ENCODE measurements around the gene TBATA.

TBATA gene, protein sequence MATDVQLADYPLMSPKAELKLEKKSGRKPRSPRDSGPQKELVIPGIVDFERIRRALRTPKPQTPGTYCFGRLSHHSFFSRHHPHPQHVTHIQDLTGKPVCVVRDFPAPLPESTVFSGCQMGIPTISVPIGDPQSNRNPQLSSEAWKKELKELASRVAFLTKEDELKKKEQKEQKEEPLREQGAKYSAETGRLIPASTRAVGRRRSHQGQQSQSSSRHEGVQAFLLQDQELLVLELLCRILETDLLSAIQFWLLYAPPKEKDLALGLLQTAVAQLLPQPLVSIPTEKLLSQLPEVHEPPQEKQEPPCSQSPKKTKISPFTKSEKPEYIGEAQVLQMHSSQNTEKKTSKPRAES

DNA sequence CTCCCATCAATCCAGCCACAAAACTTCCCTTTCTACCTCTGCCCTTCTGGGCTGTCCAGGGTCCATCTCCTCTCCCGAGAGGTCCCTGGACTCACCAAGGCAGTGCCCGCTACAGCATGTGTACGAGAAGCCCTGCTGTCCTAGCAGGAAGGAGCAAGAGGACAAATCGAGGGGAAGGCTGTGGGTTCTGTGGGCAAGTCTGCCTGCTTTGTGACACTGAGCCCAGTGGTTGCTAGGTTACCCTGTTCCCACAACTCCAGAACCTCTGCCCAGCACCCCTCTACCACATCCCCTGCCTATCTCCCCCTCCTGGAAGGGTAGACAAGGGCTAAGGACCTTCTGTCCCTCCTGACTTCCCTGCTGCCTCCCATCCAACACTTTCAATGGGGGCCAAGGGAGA is at the start of gene TBATA:
TBATA (minus strand) TSS at position 188 of the 400 bp plus-strand sequence. CDS start 1,998 bp downstream, outside the sequence.
- DNase-seq: no peak

DNA sequence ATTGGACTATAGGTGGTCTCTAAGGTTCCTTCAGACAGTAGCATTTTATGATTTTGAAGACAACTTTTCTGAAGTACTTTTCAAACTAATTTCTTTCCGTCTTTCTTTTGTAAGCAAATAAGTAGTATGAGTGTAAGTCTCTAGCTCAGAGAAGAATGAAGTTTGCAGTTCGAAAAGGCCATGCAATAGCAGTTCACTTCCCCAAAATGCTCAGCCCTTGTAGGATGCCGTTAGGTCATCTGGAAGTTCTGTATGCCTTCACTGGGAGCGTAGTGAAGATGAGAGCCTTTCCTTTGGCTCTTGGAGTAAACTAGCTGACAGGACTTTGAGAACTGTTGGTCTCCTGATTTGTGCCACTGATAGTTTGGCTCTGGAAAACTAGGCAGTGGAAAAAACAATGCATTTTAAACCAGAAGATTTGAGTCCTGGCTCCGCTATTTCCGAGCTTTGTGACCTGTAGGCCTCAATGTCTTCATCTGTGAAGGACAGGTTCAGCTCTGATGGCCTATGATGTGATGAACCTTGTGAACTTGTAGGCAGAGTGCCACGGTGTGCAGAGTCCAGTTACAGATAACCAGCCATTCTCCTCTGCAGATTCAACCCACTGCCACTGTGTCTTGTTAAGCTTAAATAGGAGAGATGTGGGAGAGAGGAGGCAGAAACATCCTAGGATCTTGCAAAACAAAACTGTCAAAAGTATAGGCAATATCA is 49.4 kb upstream of the TBATA start:
- no peak for DNase-seq

DNA sequence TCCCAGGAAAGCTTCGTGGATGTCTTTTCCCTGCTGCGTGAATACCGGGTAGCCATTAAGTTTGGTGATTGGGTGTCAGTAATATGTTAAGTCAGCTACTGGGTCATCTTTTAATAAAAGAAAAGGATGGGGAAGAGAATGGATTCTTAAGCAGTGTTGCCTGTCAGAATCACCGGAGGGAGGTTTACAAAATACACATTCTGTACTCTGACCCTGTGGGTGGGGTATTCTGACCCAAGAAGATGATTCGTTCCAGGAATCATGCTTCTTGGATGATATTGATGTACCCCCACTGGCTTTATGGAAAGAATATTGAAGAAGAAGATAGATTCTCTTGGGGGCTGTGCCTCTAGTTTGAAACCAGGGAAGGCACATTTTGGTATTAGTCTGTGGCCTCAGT is 48.8 kb upstream of the TBATA start:
- no peak for DNase-seq

DNA sequence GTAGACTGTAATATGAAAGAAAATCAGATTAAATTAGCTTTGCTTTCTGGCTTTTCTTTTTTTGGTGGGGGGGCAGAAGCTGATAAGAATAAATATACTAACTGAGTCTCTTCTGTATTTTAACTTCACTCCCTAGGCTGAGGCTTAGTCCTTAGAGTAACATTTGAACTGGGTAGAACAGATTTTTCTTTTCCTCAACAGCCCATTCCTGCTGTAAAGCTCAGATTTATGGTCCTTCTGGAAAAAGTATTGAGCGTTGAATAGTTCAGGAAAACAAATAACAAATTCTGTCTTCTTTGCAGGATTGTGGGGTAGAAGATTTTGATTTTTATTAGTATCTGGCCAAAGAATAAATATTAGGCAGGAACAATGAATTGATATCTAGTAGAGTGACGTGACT is 48.4 kb upstream of the TBATA start:
- no peak for DNase-seq

DNA sequence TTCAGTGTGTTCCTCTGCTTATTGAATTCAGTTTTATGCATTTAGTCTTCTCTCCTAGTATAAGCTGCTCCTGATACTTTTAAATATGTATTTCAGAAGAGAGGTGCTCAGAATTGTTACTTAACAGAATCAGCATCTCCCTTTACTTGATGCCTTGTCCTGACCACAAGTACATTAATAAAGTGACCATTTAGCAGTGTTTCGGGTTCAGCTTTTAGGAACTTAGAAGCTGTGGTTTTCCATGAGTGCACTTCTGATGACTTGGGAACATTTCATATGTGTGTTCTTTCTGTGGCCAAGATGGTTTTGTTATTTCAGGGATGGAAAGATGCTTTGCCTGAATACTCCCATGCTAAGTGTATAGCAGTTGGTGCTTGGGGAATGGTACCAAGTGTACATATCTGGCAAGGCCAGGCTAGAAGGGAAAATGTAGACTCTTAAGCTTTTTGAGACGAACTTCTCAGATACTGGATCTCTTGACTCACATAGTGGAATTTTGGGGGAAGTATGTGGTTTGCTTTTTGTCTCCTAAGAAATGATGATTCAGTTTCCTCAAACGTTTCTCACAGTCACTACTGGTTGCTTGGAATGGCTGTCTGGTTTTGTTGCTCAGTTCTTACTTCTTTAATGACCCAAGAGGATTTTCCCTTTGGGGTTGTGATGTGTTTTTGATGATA is 47.8 kb upstream of the TBATA start:
- no peak for DNase-seq

DNA sequence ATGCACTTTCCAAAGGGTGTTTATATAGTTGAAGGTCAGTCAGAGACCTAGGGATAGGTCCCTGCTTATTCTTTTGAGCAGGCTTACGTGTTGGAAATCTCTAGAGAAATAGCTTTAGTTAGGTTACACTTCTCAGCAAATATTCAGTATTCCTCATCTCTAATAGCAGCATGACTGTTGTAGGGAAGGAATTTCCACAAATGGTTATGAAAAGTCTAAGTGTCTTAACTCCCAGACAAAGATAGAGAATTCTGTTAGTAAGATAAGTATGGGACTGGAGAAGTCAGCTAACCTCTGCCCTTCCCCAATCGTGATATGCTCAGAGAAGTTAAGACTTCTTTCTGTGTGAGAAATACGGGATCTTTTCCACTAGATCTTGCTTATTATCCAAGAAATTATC is 47.0 kb upstream of the TBATA start:
- no peak for DNase-seq

DNA sequence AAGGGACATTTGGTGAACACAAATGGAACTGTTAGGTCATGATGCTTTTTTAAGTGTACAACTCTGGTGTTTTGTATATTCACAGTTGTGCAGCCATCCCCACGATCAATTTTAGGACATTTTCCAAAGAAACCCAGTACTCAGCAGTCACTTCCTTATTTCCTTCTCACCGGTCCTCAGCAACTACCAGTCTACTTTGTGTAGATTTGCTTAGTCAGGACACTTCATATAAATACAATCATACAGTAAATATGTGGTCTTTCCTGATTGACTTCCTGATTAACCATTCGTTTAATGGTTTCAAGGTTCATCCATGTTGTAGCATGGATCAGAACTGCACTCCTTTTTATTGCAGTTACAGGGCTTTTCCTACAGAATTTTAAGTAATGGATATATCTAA is 45.0 kb upstream of the TBATA start:
- no peak for DNase-seq

DNA sequence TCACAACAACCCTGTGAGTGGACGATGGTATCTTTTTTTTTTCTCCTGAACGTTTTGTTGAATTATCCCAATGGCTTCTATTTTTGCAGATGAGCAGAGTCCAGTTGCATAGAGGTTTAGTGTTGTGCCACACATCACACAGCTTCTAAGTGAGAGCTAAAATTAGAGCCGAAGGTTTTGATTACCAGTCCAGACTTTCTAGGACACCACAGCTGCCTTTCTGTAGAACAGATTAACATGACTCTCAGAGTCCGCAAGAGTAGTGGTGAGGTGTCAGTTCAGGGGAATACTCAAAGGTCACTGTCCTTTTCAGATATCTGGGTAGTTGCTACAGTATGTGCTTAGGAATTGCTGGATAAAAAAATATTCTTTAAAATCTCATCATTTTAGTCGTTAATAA is 44.4 kb upstream of the TBATA start:
- no peak for DNase-seq

DNA sequence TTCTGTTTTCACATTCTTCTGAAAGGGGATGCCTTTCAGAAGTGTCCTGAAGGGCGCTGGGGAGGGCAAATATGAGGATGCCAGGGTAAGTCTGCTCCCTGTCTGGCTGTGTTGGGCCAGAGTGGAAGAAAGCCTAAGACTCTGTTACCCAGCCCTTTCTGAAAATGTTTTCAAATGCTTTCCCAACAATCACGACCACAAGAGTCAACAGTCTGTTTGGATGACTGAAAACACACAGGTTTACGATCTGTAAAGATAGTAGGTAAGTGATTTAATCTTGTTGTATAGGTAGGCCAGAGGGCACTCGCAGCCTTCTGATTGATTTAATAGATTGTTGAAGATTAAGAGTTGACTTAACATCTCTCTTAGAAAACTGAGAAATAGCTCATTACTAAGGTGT is 43.7 kb upstream of the TBATA start:
- DNase-seq: no peak

DNA sequence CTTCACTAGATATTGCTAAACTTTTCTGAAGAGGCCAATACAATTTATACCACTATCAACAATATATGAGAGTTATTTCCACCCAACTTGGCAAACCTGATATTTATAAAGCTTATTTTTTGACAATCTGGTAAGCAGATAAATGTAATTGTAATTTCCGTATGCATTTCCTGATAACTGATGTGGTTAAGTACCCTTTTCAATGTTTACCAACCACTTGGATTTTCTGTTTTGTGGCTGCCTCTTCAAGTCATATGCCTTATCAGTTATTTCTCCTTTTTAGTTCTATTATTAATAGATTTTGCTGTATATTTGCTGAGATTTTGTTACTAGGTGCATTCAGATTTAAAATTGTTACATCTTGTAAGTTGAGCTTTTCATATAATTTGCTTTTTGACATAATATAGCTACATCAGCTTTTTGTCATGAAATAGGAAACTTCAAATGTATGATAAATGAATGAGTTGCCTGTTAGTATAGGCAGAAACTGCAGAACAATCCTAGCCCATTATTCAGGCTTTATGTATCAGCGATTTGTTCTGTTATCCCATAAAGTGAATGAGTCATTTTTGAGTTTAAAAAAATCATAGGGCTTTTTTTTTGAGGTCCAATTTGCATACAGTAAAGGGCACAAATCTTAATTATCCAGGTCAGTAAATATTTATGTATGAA is 42.0 kb upstream of the TBATA start:
- DNase-seq: no peak

DNA sequence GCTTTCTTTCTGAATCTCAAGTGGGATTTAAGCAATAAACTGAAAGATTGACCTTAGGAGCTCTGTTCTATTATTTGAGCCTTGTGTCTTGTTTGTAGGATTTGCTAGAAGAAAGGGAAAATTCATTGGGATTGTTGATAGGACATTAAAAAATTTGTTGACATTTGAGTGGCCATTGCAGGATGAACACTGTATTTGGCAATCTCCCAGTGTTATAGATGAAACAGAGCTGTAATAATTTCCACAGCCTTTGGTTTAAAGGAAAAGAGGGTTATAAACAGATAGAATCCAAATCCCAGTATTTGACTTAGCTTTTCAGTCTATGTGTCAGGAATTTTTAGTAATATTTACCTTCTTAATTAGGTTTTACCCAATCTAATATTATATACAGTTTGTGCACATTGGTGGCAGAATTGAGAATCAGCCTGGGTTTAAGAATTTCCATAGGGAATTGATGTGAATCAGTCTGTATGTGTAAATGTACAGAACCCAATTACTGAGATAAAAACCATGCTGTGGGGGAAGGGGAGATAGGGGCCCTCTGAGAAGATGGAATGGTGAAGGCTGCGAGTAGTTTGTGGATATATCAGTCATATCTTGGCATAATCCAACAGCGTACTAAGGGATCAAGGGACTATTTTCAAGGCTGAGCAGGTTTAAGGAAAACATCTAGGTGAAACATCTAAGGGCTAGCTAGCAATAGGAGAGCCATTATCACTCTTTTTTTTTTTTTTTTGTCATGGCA is 37.1 kb upstream of the TBATA start:
- DNase-seq: no peak

DNA sequence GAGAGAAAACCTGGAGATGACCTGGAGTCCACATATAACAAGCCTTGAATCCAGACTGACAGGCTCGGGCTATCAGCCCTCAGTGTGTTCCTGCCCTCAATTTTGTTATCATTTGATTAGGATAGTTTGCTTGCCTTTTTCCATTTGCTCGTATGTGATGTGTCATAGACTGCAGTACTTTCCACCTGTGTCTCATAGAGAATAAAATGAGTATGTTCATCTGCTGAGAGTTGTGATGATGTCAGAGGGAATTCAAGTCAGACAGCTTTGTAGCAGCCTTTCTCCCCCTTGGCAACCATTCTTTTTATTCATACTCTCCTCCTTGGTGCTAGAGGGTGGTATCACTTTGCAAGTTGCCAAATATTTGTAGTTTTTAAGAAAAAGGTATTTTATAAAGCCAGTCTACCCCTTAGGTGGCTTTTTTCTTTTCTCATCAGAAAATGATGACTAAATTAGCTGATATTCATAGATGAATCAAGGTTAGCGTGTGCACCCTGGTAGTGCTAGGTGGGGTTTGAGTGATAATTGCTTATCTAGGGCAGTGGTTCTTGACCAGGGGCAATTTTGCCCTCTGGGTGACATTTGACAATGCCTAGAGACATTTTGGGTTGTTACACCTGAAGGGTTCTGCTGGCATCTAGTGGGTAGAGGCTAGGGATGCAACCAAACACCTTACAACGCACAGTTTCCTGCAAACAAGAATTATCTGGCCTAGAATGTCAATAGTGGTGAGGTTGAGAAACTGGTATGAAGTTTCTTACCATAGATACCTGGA is 36.0 kb upstream of the TBATA start:
- no peak for DNase-seq

DNA sequence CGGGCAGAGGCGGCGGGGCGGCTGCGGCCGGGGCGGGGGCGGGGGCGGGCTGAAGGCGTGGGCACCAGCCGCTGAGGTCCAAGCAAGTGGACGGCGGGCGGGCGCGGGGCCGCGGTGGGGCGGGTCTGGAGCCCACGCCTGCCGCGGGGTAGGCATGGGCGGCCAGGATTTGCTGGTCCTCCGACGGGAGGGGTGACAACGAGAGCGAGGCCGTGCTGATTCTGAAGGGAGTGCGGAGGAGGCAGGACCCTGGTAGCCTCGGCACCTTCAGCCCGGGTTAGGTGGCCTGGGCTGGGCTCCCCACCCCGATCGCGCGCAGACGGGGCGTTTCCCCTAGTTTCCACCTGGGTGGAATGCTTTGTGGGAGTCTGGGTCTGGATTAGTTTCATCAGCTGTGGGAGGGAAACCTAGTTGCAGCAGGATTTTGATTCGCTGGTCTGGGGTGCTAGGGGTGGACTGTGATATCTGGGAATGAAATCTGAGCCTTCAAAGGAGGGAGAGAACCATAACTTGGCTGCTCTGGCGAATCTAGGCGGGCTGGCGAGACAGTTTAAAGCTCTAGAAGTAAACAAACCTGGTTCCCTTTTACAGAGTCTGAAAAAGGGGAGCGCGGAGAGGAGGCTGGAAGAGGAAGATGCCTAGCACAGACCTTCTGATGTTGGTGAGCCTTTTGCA is 31.2 kb upstream of the TBATA start:
- peak; percentile 92 for DNase-seq

DNA sequence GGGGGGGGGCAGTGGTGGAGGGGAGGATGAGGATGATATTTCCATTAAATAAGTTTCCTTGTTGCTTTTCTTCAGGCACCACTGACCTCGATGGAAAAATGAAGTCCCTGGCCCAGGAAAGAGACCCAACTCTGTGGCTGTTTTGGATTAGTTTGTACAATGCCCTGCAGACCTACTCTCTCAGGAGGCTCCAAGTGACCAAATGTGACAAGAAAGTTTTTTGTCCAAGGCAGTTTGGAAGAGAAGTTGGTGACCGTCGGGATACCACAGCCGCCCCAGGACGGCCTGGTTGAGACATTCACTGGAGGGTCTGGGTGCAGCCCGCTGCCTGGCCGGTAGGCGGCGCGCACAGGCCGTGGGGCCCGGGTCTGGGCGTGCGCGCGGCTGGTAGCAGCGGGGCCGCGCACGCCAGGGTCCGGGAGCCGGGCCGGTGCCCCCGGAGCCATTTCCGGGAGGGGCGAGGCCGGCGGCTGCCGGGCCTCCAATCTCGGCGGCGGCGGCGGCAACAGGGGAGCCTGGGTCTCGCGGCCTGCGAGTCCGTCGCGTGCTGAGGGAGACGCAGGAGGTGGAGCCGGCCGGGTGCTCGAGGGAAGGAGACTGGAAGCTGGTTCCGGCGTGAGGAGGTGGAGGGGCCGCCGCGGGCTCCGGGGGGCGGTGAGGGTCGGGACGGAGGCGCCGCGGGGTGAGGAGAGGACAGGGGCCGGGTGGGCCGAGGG is 30.5 kb upstream of the TBATA start, which contains the start of gene SGPL1:
SGPL1 (plus strand) TSS at position 445 of the 716 bp plus-strand sequence. CDS start 906 bp downstream, outside the sequence.
- peak; percentile 85 for DNase-seq

DNA sequence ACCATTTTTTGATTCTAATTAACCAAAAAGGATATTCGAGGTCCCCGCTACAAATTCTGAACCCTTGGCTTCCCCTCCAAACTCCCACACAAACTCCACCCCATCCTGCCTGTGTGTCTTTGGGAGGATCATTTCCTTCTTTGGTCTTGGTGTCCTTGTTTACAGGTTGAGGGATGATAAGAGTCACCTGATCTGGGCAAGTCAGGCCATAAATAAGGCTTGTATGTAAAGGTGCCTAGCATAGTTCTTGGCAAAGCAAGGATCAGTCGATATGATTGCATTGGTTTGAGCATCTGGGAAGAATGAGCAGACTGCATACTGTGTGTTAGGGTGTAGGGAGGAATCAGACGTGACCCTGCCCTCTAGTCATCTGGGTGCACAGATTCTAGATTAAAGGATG is 28.9 kb upstream of the TBATA start:
- no peak for DNase-seq

DNA sequence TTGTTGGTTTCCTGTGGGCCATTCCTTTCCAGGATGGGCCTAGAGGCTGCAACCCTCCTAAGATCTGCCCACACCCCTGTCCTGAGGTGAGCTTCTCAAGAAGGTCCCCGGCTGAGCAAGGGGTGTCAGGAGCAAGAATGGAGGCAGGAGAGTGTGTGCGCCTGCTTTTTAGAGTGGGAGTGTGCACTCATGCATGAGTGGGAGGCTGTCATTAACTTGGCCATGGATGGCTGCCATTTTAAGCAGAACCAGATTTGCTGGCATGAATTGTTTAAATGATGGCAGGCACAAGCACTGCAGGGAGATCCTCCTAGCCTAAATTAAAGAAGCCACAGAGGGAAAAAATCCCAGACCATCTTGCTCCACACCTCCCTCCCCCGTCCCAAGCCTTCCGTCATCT is 27.6 kb upstream of the TBATA start:
- DNase-seq: no peak

DNA sequence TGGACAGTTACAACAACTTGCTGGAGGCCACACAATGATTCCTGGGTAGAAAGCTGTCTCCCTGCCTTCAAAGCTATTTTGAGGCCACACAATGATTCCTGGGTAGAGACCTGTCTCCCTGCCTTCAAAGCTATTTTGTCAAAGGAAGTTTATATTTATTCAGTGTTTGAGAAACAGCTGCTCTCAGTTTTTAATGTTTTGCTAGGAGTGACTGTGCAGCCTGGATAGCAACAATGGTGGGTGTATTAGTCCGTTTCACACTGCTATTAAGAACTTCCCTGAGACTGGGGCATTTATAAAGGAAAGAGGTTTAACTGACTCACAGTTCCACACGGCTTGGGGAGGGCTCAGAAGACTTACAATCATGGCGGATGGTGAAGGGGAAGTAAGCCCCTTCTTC is 26.7 kb upstream of the TBATA start:
- DNase-seq: no peak

DNA sequence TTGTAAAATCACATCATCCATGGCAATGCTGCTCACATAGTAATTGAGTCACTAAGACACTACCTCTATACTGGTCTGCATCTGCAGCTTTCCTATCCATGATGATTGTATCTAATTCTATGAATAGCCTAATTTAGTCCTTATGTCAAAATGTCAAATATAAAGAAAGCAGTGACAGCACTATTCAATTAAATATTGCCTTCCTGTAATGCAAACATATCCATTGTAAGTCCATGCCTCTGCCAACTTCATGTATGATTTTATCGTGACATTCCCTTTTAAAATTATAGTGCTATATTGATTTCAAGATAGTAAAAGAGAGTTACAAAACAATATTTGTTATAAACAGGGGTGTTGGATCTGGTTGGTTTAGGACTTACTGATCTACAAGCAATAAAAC is 25.8 kb upstream of the TBATA start:
- no peak for DNase-seq

DNA sequence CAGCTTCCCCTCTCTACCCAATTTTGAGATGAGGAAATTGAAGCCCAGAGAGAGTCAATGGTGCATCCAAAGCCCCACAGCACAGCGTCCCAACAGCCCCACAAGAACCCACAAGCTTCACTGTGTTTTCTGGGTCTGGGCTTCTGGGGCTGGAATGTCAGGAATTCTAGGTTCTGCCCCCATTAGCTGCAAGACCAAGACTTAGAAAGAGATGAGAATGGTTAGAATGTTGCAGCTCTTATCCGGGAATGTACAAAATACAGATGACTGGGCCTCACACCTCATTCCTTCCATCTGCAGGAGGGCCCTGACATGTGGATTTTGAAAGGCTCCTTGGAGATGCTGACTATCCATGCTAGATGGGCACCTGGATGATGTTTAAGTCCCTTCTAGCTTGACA is 24.5 kb upstream of the TBATA start:
- DNase-seq: no peak

DNA sequence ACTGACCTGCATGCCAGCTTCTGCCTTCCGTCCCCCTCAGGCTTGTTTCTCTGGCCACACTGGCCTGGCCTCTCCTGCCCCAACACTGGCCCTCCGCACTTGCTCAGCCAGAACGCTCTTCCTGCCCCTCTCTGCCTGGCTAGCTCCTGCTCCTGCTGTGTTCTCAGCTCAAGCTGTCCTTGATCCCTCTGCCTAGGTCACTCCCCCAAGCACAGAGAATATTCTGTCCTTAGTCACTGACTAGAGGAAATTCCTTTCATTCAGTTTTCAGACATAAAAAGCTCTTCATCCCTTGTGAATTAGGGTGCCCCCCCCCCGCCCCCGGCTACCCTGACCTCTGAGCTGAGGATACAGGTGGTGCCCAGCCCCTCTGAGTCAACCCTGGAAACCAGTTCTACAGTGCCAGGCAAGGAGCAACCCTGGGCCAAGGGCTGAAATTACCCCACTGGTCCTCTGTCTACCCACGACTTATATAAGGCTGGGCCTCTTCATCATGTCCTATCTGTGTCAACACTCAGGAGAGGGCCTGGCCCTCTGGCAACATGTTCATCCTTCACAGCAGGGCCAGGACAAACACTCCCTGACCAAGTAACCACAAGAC is 23.9 kb upstream of the TBATA start:
- peak; percentile 12 for DNase-seq

All from NCI-H146 (cell line).